NB4 (cell line): ENCODE measurements around the gene SYTL5.

ENCODE experiments used
- DNase-seq: peaks from one replicate; pipeline ENCODE4 v3.0.0; 2010; ENCODE audit warnings: low read depth
- H3K4me3 ChIP-seq: one replicate; pipeline ENCODE4 v1.5.1; 2011; ENCODE audit warnings: mild to moderate bottlenecking, low read depth, low read length, moderate library complexity
- CTCF ChIP-seq: IDR thresholded peaks from one replicate; pipeline ENCODE4 v1.5.1; 2012; ENCODE audit warnings: low read depth, low read length
- MAX ChIP-seq: IDR thresholded peaks from 2 replicates; pipeline ENCODE4 v1.6.1; 2011; ENCODE audit warnings: low read depth, low read length
- MYC ChIP-seq: IDR thresholded peaks from 2 replicates; pipeline ENCODE4 v1.6.1; 2011; ENCODE audit warnings: low read depth, low read length
- POLR2A ChIP-seq: IDR thresholded peaks from 2 replicates; pipeline ENCODE4 v1.6.1; 2011; ENCODE audit warnings: mild to moderate bottlenecking; ENCODE audit not compliant: insufficient read length; ENCODE audit errors: extremely low read depth

Gene SYTL5

GRCh38 chrX:38110231-38110630 is 103.9 kb downstream of the SYTL5 start:
- H3K4me3 ChIP-seq: no peak overlapping the region
- no peak for DNase-seq
- TF ChIP-seq MAX (no peak), POLR2A (no peak), MYC (no peak), CTCF (no peak)

GRCh38 chrX:38111196-38111595 is 104.8 kb downstream of the SYTL5 start:
- H3K4me3 ChIP-seq: no peak overlapping the region
- DNase-seq: no peak
- TF ChIP-seq CTCF (no peak), MAX (no peak), POLR2A (no peak), MYC (no peak)

- no peak overlapping the region for H3K4me3 ChIP-seq
- TF ChIP-seq MAX: no peak
- no peak for TF ChIP-seq MYC
- no peak for TF ChIP-seq CTCF
- no peak for TF ChIP-seq POLR2A
- DNase-seq: no peak
Observed at GRCh38 chrX:38112566-38112965, 106.2 kb downstream of the SYTL5 start.

- no peak for TF ChIP-seq POLR2A
- no peak for TF ChIP-seq MYC
- H3K4me3 ChIP-seq: no peak overlapping the region
- DNase-seq: no peak
Observed at GRCh38 chrX:38116706-38117105, 110.4 kb downstream of the SYTL5 start.

- TF ChIP-seq MYC (no peak), MAX (no peak), CTCF (no peak), POLR2A (no peak)
- DNase-seq: no peak
- no peak overlapping the region for H3K4me3 ChIP-seq
Observed at GRCh38 chrX:38117485-38117884, 111.1 kb downstream of the SYTL5 start.

- TF ChIP-seq CTCF (no peak), MYC (no peak), POLR2A (no peak), MAX (no peak)
- no peak overlapping the region for H3K4me3 ChIP-seq
- no peak for DNase-seq
Observed at GRCh38 chrX:38124000-38124399, 117.6 kb downstream of the SYTL5 start.
